ENCODE results near the gene NAA40. TPM values are rescaled to one million over a fixed set of nuclear protein-coding genes. Genes with fewer than 3 reads are reported as not detected.
A peak's percentile ranks its signal among the peaks of the same experiment; 100 is the strongest.

NAA40 gene
- total and polyA plus RNA-seq, 2 of the 13 experiments (the other 11 are each of a cell fraction or from before 2014, with no cell fraction given): 11.1 to 17.9 TPM

DNA sequence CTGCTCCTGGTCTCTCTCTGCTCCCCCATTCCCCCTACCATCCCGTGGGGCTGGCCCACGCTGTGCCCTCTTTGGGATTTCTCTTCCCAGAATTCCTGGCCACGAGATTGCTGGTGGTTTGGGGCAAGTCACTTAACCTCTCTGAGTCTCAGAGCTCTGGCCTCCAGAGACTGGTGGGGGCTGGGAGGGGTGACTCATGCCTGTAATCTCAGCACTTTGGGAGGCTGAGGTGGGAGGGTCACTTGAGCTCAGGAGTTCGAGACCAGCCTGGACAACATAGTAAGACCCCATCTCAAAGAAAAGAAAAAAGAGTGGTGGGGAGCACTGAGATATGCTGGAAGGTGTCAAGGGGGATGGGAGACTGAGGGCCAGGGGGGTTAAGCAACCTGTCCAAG, 65.8 kb downstream of the NAA40 start:
- H3K4me2 ChIP-seq (ENCODE audit: low read depth, low read length): no peak overlapping the region
- H3K27me3 ChIP-seq (ENCODE audit: control insufficient read depth in 1 of 2, insufficient read depth in 2 of 2, low read length in 2 of 2): no peaks in the 10 kb centered on the region
- H3K9me3 ChIP-seq (ENCODE audit: low read length): no peaks in the 10 kb centered on the region
- no peak for DNase-seq (ENCODE audit: low spot score)
- no peak overlapping the region for H2AFZ ChIP-seq (ENCODE audit: low read length)
- intact Hi-C loops (cut with micrococcal nuclease; ENCODE audit: unreplicated experiment): no loop called here
- H3K79me2 ChIP-seq (ENCODE audit: insufficient read depth, low read length): no peaks in the 10 kb centered on the region
- WGBS (ENCODE audit: low lambda C conversion rate): 81% methylated on average over 4 of the region's 4 CpGs
- no peaks in the 10 kb centered on the region for H3K36me3 ChIP-seq (replicated peaks in 1 of 2; ENCODE audit: control insufficient read depth in 1 of 2, insufficient read depth in 2 of 2, low read length in 2 of 2)
- H3K9ac ChIP-seq (ENCODE audit: insufficient read depth, low read depth, low read length): no peak overlapping the region
- no peak for FAIRE-seq
- H3K4me3 ChIP-seq (replicated peaks in 1 of 3; ENCODE audit: insufficient read depth in 1 of 3, low read depth in 2 of 3, low read length in 3 of 3): no peak overlapping the region
- peaks cover 4% of the 10 kb centered on the region; the same call in 1 of the 2 replicates for H4K20me1 ChIP-seq (ENCODE audit: insufficient read depth, low read length)
- ChIA-PET POLR2A (no interaction called here), CTCF (ENCODE audit: low intra/inter-chr PET ratio, low total read pairs) (no interaction called here)
- no peak overlapping the region for H3K27ac ChIP-seq (ENCODE audit: extremely low read length, insufficient read depth, low read length)
- no TSS peak for BruUV-seq (replicated peaks)
- no peak for ATAC-seq
- peaks cover 21% of the 10 kb centered on the region for H3K4me1 ChIP-seq (ENCODE audit: insufficient read depth, low read length)
- in situ Hi-C loops (cut with HindIII; ENCODE audit: extremely low pct_ligation_motif_present, low pct_unique_long_range_greater_than_20kb): no loop called here
- TF ChIP-seq ZNF33B (CRISPR knock-in tag; IDR thresholded peaks at IDR 0.05) (no peak), ZNF121 (CRISPR knock-in tag; IDR thresholded peaks at IDR 0.05) (peak; percentile 68; the same call in 1 of the 2 replicates), NCOA2 (CRISPR knock-in tag; IDR thresholded peaks at IDR 0.05) (no peak), MAF1 (CRISPR knock-in tag; IDR thresholded peaks at IDR 0.05; ENCODE audit: borderline replicate concordance) (no peak), ZNF17 (CRISPR knock-in tag; IDR thresholded peaks at IDR 0.05) (no peak), EEA1 (CRISPR knock-in tag; IDR thresholded peaks at IDR 0.05; ENCODE audit: borderline replicate concordance) (no peak), ZFP37 (CRISPR knock-in tag; IDR thresholded peaks at IDR 0.05; ENCODE audit: borderline replicate concordance) (no peak), CBX2 (IDR thresholded peaks at IDR 0.05; ENCODE audit: low read depth, low read length) (no peak), CBX2 (CRISPR knock-in tag; IDR thresholded peaks at IDR 0.05; ENCODE audit: low read depth) (no peak), FOSL2 (CRISPR knock-in tag; IDR thresholded peaks at IDR 0.05) (peak; percentile 35; the same call in 1 of the 2 replicates), THYN1 (CRISPR knock-in tag; IDR thresholded peaks at IDR 0.05; ENCODE audit: borderline replicate concordance, low read depth) (no peak), ZNF768 (CRISPR knock-in tag; IDR thresholded peaks at IDR 0.05) (peak; percentile 98)
- TF ChIP-seq, protein P1, sequence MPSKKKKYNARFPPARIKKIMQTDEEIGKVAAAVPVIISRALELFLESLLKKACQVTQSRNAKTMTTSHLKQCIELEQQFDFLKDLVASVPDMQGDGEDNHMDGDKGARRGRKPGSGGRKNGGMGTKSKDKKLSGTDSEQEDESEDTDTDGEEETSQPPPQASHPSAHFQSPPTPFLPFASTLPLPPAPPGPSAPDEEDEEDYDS (CRISPR knock-in tag; IDR thresholded peaks at IDR 0.05): no peak
- TF ChIP-seq, protein P2, sequence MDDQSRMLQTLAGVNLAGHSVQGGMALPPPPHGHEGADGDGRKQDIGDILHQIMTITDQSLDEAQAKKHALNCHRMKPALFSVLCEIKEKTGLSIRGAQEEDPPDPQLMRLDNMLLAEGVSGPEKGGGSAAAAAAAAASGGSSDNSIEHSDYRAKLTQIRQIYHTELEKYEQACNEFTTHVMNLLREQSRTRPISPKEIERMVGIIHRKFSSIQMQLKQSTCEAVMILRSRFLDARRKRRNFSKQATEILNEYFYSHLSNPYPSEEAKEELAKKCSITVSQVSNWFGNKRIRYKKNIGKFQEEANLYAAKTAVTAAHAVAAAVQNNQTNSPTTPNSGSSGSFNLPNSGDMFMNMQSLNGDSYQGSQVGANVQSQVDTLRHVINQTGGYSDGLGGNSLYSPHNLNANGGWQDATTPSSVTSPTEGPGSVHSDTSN (CRISPR knock-in tag; IDR thresholded peaks at IDR 0.05; ENCODE audit: borderline replicate concordance): no peak
- TF ChIP-seq, protein P3, sequence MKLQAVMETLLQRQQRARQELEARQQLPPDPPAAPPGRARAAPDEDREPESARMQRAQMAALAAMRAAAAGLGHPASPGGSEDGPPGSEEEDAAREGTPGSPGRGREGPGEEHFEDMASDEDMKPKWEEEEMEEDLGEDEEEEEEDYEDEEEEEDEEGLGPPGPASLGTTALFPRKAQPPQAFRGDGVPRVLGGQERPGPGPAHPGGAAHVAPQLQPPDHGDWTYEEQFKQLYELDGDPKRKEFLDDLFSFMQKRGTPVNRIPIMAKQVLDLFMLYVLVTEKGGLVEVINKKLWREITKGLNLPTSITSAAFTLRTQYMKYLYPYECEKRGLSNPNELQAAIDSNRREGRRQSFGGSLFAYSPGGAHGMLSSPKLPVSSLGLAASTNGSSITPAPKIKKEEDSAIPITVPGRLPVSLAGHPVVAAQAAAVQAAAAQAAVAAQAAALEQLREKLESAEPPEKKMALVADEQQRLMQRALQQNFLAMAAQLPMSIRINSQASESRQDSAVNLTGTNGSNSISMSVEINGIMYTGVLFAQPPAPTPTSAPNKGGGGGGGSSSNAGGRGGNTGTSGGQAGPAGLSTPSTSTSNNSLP (IDR thresholded peaks at IDR 0.05; ENCODE audit: low read depth, low read length): no peak
- TF ChIP-seq, protein P4, sequence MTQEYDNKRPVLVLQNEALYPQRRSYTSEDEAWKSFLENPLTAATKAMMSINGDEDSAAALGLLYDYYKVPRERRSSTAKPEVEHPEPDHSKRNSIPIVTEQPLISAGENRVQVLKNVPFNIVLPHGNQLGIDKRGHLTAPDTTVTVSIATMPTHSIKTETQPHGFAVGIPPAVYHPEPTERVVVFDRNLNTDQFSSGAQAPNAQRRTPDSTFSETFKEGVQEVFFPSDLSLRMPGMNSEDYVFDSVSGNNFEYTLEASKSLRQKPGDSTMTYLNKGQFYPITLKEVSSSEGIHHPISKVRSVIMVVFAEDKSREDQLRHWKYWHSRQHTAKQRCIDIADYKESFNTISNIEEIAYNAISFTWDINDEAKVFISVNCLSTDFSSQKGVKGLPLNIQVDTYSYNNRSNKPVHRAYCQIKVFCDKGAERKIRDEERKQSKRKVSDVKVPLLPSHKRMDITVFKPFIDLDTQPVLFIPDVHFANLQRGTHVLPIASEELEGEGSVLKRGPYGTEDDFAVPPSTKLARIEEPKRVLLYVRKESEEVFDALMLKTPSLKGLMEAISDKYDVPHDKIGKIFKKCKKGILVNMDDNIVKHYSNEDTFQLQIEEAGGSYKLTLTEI (CRISPR knock-in tag; conservative IDR thresholded peaks at IDR 0.05): no peak
- TF ChIP-seq, protein P5, sequence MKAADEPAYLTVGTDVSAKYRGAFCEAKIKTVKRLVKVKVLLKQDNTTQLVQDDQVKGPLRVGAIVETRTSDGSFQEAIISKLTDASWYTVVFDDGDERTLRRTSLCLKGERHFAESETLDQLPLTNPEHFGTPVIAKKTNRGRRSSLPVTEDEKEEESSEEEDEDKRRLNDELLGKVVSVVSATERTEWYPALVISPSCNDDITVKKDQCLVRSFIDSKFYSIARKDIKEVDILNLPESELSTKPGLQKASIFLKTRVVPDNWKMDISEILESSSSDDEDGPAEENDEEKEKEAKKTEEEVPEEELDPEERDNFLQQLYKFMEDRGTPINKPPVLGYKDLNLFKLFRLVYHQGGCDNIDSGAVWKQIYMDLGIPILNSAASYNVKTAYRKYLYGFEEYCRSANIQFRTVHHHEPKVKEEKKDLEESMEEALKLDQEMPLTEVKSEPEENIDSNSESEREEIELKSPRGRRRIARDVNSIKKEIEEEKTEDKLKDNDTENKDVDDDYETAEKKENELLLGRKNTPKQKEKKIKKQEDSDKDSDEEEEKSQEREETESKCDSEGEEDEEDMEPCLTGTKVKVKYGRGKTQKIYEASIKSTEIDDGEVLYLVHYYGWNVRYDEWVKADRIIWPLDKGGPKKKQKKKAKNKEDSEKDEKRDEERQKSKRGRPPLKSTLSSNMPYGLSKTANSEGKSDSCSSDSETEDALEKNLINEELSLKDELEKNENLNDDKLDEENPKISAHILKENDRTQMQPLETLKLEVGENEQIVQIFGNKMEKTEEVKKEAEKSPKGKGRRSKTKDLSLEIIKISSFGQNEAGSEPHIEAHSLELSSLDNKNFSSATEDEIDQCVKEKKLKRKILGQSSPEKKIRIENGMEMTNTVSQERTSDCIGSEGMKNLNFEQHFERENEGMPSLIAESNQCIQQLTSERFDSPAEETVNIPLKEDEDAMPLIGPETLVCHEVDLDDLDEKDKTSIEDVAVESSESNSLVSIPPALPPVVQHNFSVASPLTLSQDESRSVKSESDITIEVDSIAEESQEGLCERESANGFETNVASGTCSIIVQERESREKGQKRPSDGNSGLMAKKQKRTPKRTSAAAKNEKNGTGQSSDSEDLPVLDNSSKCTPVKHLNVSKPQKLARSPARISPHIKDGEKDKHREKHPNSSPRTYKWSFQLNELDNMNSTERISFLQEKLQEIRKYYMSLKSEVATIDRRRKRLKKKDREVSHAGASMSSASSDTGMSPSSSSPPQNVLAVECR (CRISPR knock-in tag; IDR thresholded peaks at IDR 0.05; ENCODE audit: borderline replicate concordance): no peak
